Activated CD4-positive, alpha-beta T cell treated with anti-CD3 and anti-CD28 coated beads, Interleukin-2, amount 10 ng/mL, durations not matched to agents 24 days and 14 days (primary cell): ENCODE measurements around the gene NBPF1. TPM values are rescaled to one million over a fixed set of nuclear protein-coding genes. Genes with fewer than 3 reads are reported as not detected.
"Not testable (repeated sequence)": the region's sequence is repeated elsewhere in the genome, so short reads cannot be mapped to it uniquely, and the experiment has no call there.

Source experiments
- DNase-seq: peaks from one replicate; pipeline ENCODE4 v3.0.0; 2022
- H3K27ac Mint-ChIP-seq: one replicate; pipeline ENCODE4 v1.8.0; 2022; ENCODE audit warnings: mild to moderate bottlenecking, mixed read lengths
- H3K27me3 Mint-ChIP-seq: one replicate; pipeline ENCODE4 v1.8.0; 2022; ENCODE audit warnings: mixed read lengths
- H3K36me3 Mint-ChIP-seq: one replicate; pipeline ENCODE4 v1.8.0; 2022; ENCODE audit warnings: low read depth, mild to moderate bottlenecking, mixed read lengths
- H3K4me1 Mint-ChIP-seq: one replicate; pipeline ENCODE4 v1.8.0; 2021; ENCODE audit warnings: mixed read lengths
- H3K4me3 Mint-ChIP-seq: one replicate; pipeline ENCODE4 v1.8.0; 2022; ENCODE audit warnings: mild to moderate bottlenecking, moderate library complexity, mixed read lengths
- H3K9me3 Mint-ChIP-seq: one replicate; pipeline ENCODE4 v1.8.0; 2021; ENCODE audit warnings: mixed read lengths
- intact Hi-C: fragments of 100-400 bp; cut with micrococcal nuclease; formaldehyde crosslinking; loops from one replicate; pipeline ENCODE4 v1.15.1; 2023
- total RNA-seq: library from RNA; stranded (reverse); gene quantifications from 2 replicates; pipeline ENCODE4 v1.2.3, GENCODE V29; 2022

The NBPF1 gene
- total RNA-seq, 1 donor from 2014 or later, result 4.2 TPM

GRCh38 chr1:16632044-16632850 is 18.9 kb upstream of the NBPF1 start:
- H3K4me1 Mint-ChIP-seq, H3K27me3 Mint-ChIP-seq, DNase-seq, intact Hi-C loops, H3K9me3 Mint-ChIP-seq, H3K27ac Mint-ChIP-seq, H3K4me3 Mint-ChIP-seq: not testable (repeated sequence)
- H3K36me3 Mint-ChIP-seq, result peaks cover 57% of the 10 kb centered on the region

GRCh38 chr1:16631248-16632043 is 18.1 kb upstream of the NBPF1 start:
- Mint-ChIP-seq H3K27ac (no peak overlapping the region), H3K4me1 (peaks cover 3% of the 10 kb centered on the region), H3K36me3 (peaks cover 61% of the 10 kb centered on the region), H3K4me3 (no peak overlapping the region), H3K27me3 (no peaks in the 10 kb centered on the region), H3K9me3 (no peaks in the 10 kb centered on the region)
- no peak for DNase-seq
- intact Hi-C loops, result no loop called here

GRCh38 chr1:16630661-16631247 is 17.4 kb upstream of the NBPF1 start:
- H3K36me3 Mint-ChIP-seq, result peaks cover 68% of the 10 kb centered on the region
- DNase-seq, result no peak
- intact Hi-C loops, result no loop called here
- H3K4me3 Mint-ChIP-seq, result no peak overlapping the region
- no peak overlapping the region for H3K27ac Mint-ChIP-seq
- no peaks in the 10 kb centered on the region for H3K27me3 Mint-ChIP-seq
- peaks cover 3% of the 10 kb centered on the region for H3K4me1 Mint-ChIP-seq
- no peaks in the 10 kb centered on the region for H3K9me3 Mint-ChIP-seq

GRCh38 chr1:16629916-16630530 is 16.7 kb upstream of the NBPF1 start:
- H3K36me3 Mint-ChIP-seq, result peaks cover 70% of the 10 kb centered on the region
- H3K27ac Mint-ChIP-seq, DNase-seq, H3K4me3 Mint-ChIP-seq, H3K9me3 Mint-ChIP-seq, H3K4me1 Mint-ChIP-seq, H3K27me3 Mint-ChIP-seq, intact Hi-C loops: not testable (repeated sequence)

GRCh38 chr1:16628361-16629111 is 15.2 kb upstream of the NBPF1 start:
- H3K4me1 Mint-ChIP-seq, result peaks cover 3% of the 10 kb centered on the region
- H3K27ac Mint-ChIP-seq, result no peak overlapping the region
- intact Hi-C loops, result no loop called here

GRCh38 chr1:16626409-16626983 is 13.1 kb upstream of the NBPF1 start:
- peaks cover 48% of the 10 kb centered on the region for H3K36me3 Mint-ChIP-seq
- H3K4me1 Mint-ChIP-seq, H3K4me3 Mint-ChIP-seq, DNase-seq, H3K27me3 Mint-ChIP-seq, H3K27ac Mint-ChIP-seq, intact Hi-C loops, H3K9me3 Mint-ChIP-seq: not testable (repeated sequence)

More at GRCh38 chr1:16628361-16629111, 15.2 kb upstream of the NBPF1 start:
- Mint-ChIP-seq H3K36me3 (peaks cover 64% of the 10 kb centered on the region), H3K9me3 (no peaks in the 10 kb centered on the region), H3K27me3 (no peaks in the 10 kb centered on the region), H3K4me3 (no peak overlapping the region)
- DNase-seq, result no peak

- Mint-ChIP-seq H3K27ac (no peak overlapping the region), H3K4me1 (peaks cover 3% of the 10 kb centered on the region), H3K4me3 (no peak overlapping the region), H3K27me3 (no peaks in the 10 kb centered on the region), H3K36me3 (peaks cover 43% of the 10 kb centered on the region), H3K9me3 (no peaks in the 10 kb centered on the region)
- intact Hi-C loops, result no loop called here
- no peak for DNase-seq
Measured at GRCh38 chr1:16625497-16626408, 12.4 kb upstream of the NBPF1 start.

GRCh38 chr1:16623812-16624719 is 10.7 kb upstream of the NBPF1 start:
- DNase-seq, H3K27ac Mint-ChIP-seq, H3K4me3 Mint-ChIP-seq, H3K27me3 Mint-ChIP-seq, H3K4me1 Mint-ChIP-seq, H3K9me3 Mint-ChIP-seq, intact Hi-C loops: not testable (repeated sequence)
- H3K36me3 Mint-ChIP-seq, result peaks cover 29% of the 10 kb centered on the region

GRCh38 chr1:16623337-16623736 is 10.0 kb upstream of the NBPF1 start:
- peaks cover 23% of the 10 kb centered on the region for H3K36me3 Mint-ChIP-seq
- H3K27me3 Mint-ChIP-seq, intact Hi-C loops, H3K9me3 Mint-ChIP-seq, H3K27ac Mint-ChIP-seq, DNase-seq, H3K4me1 Mint-ChIP-seq, H3K4me3 Mint-ChIP-seq: not testable (repeated sequence)

GRCh38 chr1:16621681-16622315 is 8.4 kb upstream of the NBPF1 start:
- DNase-seq, result peak; percentile 74
- peaks cover 13% of the 10 kb centered on the region for H3K36me3 Mint-ChIP-seq
- not testable (repeated sequence) for H3K27me3 Mint-ChIP-seq, H3K9me3 Mint-ChIP-seq, H3K4me1 Mint-ChIP-seq, H3K4me3 Mint-ChIP-seq, H3K27ac Mint-ChIP-seq
- intact Hi-C loops, result loop anchor here (1.0 kb wide), 1 partner anchor 330 kb away; no protein-coding TSS in a partner anchor

- no peaks in the 10 kb centered on the region for H3K4me1 Mint-ChIP-seq
- no peak overlapping the region for H3K4me3 Mint-ChIP-seq
- H3K9me3 Mint-ChIP-seq, result no peaks in the 10 kb centered on the region
- intact Hi-C loops, result loop anchor here (1.0 kb wide), 1 partner anchor 330 kb away; no protein-coding TSS in a partner anchor
- H3K27ac Mint-ChIP-seq, result no peak overlapping the region
- H3K27me3 Mint-ChIP-seq, result no peaks in the 10 kb centered on the region
- H3K36me3 Mint-ChIP-seq, result peaks cover 9% of the 10 kb centered on the region
- DNase-seq, result no peak
Measured at GRCh38 chr1:16621300-16621658, 7.9 kb upstream of the NBPF1 start.
